ENCODE measurements around the gene ADGRL3.
"Not testable (repeated sequence)": the region's sequence is repeated elsewhere in the genome, so short reads cannot be mapped to it uniquely, and the experiment has no call there.

Gene ADGRL3

GRCh38 chr4:61505773-61506685 is 305.9 kb downstream of the ADGRL3 start:
- H3K36me3 ChIP-seq (ENCODE audit: control insufficient read depth in 2 of 2, insufficient read depth in 1 of 2, low read length in 2 of 2) = no peaks in the 10 kb centered on the region
- no peak for TF ChIP-seq ZNF561 (tag by site-specific recombination; IDR thresholded peaks at IDR 0.05; ENCODE audit: borderline replicate concordance)
- TF ChIP-seq PRDM1 (tag by site-specific recombination; IDR thresholded peaks at IDR 0.05) = no peak
- TF ChIP-seq ZXDB (tag by site-specific recombination; IDR thresholded peaks at IDR 0.05) = no peak
- peak; percentile 90 for TF ChIP-seq ZNF664 (tag by site-specific recombination; IDR thresholded peaks at IDR 0.05)
- TF ChIP-seq OSR2 (tag by site-specific recombination; IDR thresholded peaks at IDR 0.05) = peak; percentile 23; the same call in 1 of the 2 replicates
- TF ChIP-seq, protein P1, sequence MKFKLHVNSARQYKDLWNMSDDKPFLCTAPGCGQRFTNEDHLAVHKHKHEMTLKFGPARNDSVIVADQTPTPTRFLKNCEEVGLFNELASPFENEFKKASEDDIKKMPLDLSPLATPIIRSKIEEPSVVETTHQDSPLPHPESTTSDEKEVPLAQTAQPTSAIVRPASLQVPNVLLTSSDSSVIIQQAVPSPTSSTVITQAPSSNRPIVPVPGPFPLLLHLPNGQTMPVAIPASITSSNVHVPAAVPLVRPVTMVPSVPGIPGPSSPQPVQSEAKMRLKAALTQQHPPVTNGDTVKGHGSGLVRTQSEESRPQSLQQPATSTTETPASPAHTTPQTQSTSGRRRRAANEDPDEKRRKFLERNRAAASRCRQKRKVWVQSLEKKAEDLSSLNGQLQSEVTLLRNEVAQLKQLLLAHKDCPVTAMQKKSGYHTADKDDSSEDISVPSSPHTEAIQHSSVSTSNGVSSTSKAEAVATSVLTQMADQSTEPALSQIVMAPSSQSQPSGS (tag by site-specific recombination; IDR thresholded peaks at IDR 0.05; ENCODE audit: low read depth) = peak; percentile 80; the same call in 1 of the 2 replicates
- no peak for TF ChIP-seq ZNF274 (IDR thresholded peaks at IDR 0.05; ENCODE audit: low read length)
- no peak for TF ChIP-seq ZNF274 (tag by site-specific recombination; IDR thresholded peaks at IDR 0.05; ENCODE audit: borderline replicate concordance)
- 0 out of 2 replicates have a peak, but pooled peaks have one; percentile 8 for TF ChIP-seq FEZF1 (tag by site-specific recombination; IDR thresholded peaks at IDR 0.05)
- TF ChIP-seq GLI2 (tag by site-specific recombination; IDR thresholded peaks at IDR 0.05; ENCODE audit: borderline replicate concordance, low read depth) = no peak
- no peak for TF ChIP-seq ZNF555 (tag by site-specific recombination; conservative IDR thresholded peaks at IDR 0.05)
- H3K4me3 ChIP-seq (ENCODE audit: low read depth, low read length) = no peak overlapping the region
- ChIA-PET POLR2A (no interaction called here), CTCF (no interaction called here)
- no peaks in the 10 kb centered on the region for H3K9me3 ChIP-seq (ENCODE audit: control insufficient read depth, insufficient read depth, low read depth, low read length)
- H3K27ac ChIP-seq (ENCODE audit: extremely low read depth, low read depth, low read length) = no peak overlapping the region
- no peaks in the 10 kb centered on the region; the same call in 1 of the 2 replicates for H3K4me1 ChIP-seq (ENCODE audit: control insufficient read depth, insufficient read depth, low read length)

DNA sequence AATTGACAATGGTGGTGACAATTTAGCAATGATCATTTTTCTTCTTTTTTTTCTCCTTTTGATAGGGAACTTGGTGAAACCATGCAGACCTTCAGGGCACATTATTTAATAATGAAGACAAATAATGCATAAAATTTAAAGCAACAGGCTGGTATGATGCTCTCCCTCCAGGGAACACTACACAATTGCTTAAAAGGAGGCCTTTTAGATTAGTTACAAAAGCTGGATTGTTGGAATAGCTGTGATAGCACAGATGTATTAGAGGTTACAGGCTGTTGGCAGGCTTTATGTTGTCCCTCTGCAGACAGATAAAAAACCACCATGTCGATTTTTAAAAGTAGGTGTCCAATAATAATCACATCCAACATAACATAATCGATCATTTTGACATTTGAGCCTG is 307.0 kb downstream of the ADGRL3 start:
- Histone ChIP-seq H3K4me1 (ENCODE audit: control insufficient read depth, insufficient read depth, low read length) (no peaks in the 10 kb centered on the region; the same call in 1 of the 2 replicates), H3K9me3 (ENCODE audit: control insufficient read depth, insufficient read depth, low read depth, low read length) (no peaks in the 10 kb centered on the region), H3K27ac (ENCODE audit: extremely low read depth, low read depth, low read length) (no peak overlapping the region), H3K36me3 (ENCODE audit: control insufficient read depth in 2 of 2, insufficient read depth in 1 of 2, low read length in 2 of 2) (no peaks in the 10 kb centered on the region), H3K4me3 (ENCODE audit: low read depth, low read length) (no peak overlapping the region)
- CTCF ChIA-PET = no interaction called here
- POLR2A ChIA-PET = no interaction called here
- TF ChIP-seq ZNF140 (tag by site-specific recombination; IDR thresholded peaks at IDR 0.05) = no peak
- no peak for TF ChIP-seq ZNF398 (tag by site-specific recombination; IDR thresholded peaks at IDR 0.05)
- no peak for TF ChIP-seq ZNF692 (tag by site-specific recombination; IDR thresholded peaks at IDR 0.05)
- TF ChIP-seq ZNF629 (tag by site-specific recombination; IDR thresholded peaks at IDR 0.05) = no peak
- TF ChIP-seq ZNF114 (tag by site-specific recombination; IDR thresholded peaks at IDR 0.05) = no peak
- no peak for TF ChIP-seq YY2 (tag by site-specific recombination; IDR thresholded peaks at IDR 0.05)
- no peak for TF ChIP-seq SALL2 (tag by site-specific recombination; IDR thresholded peaks at IDR 0.05; ENCODE audit: borderline replicate concordance)
- no peak for TF ChIP-seq ZNF548 (tag by site-specific recombination; IDR thresholded peaks at IDR 0.05)
- no peak for TF ChIP-seq ZXDB (tag by site-specific recombination; IDR thresholded peaks at IDR 0.05)
- TF ChIP-seq, protein P2, sequence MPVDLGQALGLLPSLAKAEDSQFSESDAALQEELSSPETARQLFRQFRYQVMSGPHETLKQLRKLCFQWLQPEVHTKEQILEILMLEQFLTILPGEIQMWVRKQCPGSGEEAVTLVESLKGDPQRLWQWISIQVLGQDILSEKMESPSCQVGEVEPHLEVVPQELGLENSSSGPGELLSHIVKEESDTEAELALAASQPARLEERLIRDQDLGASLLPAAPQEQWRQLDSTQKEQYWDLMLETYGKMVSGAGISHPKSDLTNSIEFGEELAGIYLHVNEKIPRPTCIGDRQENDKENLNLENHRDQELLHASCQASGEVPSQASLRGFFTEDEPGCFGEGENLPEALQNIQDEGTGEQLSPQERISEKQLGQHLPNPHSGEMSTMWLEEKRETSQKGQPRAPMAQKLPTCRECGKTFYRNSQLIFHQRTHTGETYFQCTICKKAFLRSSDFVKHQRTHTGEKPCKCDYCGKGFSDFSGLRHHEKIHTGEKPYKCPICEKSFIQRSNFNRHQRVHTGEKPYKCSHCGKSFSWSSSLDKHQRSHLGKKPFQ (tag by site-specific recombination; IDR thresholded peaks at IDR 0.05) = no peak
- TF ChIP-seq ZNF214 (tag by site-specific recombination; IDR thresholded peaks at IDR 0.05; ENCODE audit: borderline replicate concordance) = no peak
- no peak for TF ChIP-seq KLF10 (tag by site-specific recombination; IDR thresholded peaks at IDR 0.05)
- TF ChIP-seq ZNF792 (tag by site-specific recombination; IDR thresholded peaks at IDR 0.05) = no peak
- no peak for TF ChIP-seq ZNF707 (tag by site-specific recombination; IDR thresholded peaks at IDR 0.05)
- TF ChIP-seq ZNF664 (tag by site-specific recombination; IDR thresholded peaks at IDR 0.05) = no peak

DNA sequence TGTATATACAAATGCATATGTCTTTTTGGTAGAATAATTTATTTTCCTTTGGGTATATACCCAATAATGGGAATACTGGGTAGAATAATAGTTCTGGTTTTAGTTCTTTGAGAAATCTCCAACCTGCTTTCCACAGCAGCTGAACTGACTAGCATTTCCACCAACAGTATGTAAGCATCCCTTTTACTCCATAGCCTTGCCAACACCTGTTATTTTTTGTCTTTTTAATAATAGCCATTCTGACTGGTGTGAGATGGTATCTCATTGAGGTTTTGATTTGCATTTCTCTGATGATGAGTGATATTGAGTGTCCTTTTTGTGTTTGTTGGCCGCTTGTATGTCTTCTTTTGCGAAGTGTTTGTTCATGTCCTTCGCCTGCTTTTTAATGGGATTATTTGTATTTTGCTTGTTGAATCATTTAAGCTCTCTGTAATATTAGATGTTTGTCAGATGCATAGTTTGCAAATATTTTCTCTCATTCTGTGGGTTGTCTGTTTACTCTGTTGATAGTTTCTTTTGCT is 309.7 kb downstream of the ADGRL3 start:
- H3K27ac ChIP-seq (ENCODE audit: extremely low read depth, low read depth, low read length); POLR2A ChIA-PET; CTCF ChIA-PET; H3K4me3 ChIP-seq (ENCODE audit: low read depth, low read length); H3K36me3 ChIP-seq (ENCODE audit: control insufficient read depth in 2 of 2, insufficient read depth in 1 of 2, low read length in 2 of 2); H3K9me3 ChIP-seq (ENCODE audit: control insufficient read depth, insufficient read depth, low read depth, low read length); H3K4me1 ChIP-seq (ENCODE audit: control insufficient read depth, insufficient read depth, low read length): not testable (repeated sequence)

Measured in HEK293 (cell line).